ENCODE results near the gene IGFBP2.

DNA sequence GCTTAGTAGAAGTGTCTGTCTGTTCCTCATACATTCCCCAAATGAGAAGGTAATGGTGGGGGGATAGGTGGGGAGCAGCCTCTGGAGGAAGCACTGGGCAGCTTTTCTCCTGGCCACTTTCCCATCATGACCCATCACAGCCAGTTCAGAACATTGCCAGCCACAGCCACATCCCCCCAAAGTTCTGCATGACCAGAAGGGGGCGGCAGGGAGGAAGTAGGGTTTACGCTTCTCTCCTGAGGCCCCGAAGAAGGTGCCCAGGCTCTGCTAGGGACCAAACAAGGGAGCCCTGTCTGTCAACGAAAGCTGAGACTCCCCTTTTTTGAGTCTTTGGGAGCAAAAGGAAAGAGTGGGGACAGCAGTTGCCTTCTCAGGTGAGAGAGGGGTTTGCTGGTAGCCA, 54.4 kb downstream of the IGFBP2 start:
- TF ChIP-seq, protein P1, sequence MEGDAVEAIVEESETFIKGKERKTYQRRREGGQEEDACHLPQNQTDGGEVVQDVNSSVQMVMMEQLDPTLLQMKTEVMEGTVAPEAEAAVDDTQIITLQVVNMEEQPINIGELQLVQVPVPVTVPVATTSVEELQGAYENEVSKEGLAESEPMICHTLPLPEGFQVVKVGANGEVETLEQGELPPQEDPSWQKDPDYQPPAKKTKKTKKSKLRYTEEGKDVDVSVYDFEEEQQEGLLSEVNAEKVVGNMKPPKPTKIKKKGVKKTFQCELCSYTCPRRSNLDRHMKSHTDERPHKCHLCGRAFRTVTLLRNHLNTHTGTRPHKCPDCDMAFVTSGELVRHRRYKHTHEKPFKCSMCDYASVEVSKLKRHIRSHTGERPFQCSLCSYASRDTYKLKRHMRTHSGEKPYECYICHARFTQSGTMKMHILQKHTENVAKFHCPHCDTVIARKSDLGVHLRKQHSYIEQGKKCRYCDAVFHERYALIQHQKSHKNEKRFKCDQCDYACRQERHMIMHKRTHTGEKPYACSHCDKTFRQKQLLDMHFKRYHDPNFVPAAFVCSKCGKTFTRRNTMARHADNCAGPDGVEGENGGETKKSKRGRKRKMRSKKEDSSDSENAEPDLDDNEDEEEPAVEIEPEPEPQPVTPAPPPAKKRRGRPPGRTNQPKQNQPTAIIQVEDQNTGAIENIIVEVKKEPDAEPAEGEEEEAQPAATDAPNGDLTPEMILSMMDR (IDR thresholded peaks at IDR 0.05; ENCODE audit: poor library complexity): peak; percentile 34
- TF ChIP-seq EZH2 (IDR thresholded peaks at IDR 0.05; ENCODE audit: borderline replicate concordance): no peak
